ENCODE results near the gene PRSS21.

The PRSS21 gene

GRCh38 chr16:2825906-2826305, 8.9 kb downstream of the PRSS21 start:
- DNase-seq (ENCODE audit: low read depth) = no peak

- DNase-seq (ENCODE audit: low read depth) = no peak
These were observed 9.7 kb downstream of the PRSS21 start for GRCh38 chr16:2826591-2827373.

DNA sequence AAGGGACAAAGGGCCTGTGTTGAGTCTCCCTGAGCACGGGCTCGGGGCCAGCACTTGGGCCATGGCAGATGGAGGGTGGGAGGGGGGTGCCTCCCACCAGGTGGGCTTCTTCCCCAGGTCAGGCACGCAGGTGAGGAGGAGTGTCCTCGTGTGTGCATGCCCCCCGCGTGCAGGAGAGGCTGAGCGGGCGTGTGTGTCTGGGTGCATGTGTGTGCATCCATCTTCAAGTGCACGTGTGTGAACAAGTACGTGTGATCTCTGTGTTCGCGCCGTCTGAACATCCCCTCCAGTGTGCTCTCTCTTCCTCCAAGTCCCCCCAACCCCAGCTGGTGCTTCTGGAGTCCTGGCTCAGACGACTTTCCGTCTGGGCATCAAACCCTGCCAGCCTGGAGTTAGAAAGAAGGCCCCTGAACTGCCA, 10.3 kb downstream of the PRSS21 start:
- DNase-seq (ENCODE audit: low read depth) = no peak

GRCh38 chr16:2827831-2828520, 10.9 kb downstream of the PRSS21 start:
- DNase-seq (ENCODE audit: low read depth) = no peak

DNA sequence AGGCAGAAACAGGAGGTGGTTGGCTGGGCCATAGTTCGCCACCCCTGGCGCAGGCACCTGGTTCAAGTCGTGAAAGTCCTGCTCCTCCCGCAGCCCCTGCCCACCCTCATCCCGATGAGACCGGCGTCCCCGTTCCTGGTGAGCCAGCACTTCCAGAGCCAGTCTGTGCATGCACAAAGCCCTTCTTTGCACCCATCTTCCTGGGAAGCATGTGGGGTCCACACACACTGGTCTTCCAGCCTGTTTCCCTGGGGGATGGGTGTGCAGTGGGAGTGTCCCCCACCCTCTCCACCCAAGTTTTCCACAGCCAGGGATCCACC, 11.4 kb downstream of the PRSS21 start:
- no peak for DNase-seq (ENCODE audit: low read depth)

- no peak for DNase-seq (ENCODE audit: low read depth)
These were observed 11.9 kb downstream of the PRSS21 start for GRCh38 chr16:2828876-2829430.

DNA sequence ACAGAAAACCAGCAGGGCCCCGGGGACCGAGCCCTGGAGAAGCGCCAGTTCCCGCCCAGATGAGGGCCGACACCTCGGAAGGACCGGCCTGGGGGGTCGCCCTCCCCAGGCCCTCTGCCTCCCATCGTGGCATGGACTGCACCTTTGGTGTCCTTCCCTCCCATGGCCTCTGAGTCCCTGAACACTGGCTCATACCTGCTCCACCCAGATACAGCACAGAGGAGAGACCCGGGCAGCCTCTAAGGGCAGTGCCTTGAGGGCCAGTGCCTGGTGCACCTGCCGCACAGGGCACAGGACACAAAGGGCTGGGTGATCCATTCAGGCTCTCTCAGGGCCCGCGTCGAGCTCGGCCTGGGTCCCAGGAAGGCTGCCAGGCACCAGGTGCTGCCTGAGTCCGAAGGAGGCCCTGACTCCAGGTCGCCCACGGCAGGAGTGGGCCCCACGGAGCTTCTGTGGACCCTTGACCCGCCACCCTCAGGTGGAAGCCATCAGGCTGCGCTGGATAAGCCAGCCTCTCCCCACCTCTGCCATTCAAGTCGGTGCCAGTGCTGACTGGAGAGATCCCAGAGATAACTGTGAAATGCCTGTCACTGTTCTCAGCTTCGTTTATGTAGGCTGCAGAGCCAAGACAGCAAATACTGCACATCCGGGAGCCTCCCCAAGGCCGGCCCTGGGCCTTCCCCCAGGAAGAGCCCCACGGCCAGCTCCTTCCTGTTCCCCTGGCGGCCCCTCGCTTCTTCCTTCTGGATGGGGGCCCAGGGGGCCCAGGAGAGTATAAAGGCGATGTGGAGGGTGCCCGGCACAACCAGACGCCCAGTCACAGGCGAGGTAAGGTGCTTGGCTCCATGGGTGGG, 12.7 kb downstream of the PRSS21 start, which contains the start of gene ZG16B:
Gene ZG16B (plus strand): TSS at position 803 of the 854 bp plus-strand sequence. CDS start 139 bp downstream, outside the sequence.
- no peak for DNase-seq (ENCODE audit: low read depth)

DNA sequence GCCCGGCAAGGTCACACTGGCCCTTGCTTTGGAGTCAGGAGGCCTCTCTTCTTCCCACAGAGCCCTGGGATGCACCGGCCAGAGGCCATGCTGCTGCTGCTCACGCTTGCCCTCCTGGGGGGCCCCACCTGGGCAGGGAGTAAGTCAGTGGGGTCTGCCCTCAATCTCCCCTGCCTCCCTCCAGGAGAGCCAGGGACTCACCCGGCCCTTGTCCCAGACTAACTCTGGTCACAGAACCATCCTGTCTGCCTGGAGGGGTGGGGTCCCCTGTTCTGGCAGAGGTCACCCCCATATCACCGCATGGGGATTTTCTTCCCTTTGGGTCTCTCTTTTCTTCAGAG, 13.3 kb downstream of the PRSS21 start:
- no peak for DNase-seq (ENCODE audit: low read depth)

- DNase-seq (ENCODE audit: low read depth) = no peak
These were observed 14.2 kb downstream of the PRSS21 start for GRCh38 chr16:2831203-2831602.

DNA sequence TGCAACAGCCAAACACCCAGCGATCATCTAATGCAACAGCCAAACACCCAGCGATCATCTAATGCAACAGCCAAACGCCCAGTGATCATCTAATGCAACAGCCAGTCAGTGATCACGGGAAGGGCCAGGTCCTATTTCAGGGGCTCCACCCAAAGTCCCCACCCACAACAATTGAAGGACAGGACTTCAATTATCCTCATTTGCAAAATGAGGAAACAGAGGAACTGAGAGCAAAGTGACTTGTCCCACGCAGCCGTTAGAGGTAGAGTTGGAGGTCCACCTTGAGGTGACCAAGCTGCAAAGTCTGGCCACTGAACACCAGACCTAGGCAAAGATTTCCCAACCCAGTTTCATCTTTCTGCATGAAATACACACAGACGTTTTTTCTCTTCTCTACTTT, 16.7 kb downstream of the PRSS21 start:
- DNase-seq (ENCODE audit: low read depth) = no peak

DNA sequence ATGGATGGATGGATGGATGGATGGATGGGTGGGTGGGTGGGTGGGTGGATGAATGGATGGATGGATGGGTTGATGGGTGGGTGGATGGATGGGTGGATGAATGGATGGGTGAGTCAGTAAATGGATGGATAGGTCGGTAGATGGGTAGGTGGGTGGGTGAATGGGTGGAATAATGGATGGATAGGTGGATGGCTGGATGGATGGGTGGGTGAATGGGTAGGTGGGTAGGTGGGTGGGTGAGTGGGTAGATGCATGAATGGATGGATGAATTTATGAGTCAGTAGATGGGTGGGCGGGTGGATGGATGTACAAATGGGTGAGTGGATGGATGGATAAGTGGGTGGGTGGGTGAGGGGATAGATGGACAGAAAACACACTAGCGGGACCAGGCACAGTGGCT, 17.9 kb downstream of the PRSS21 start:
- DNase-seq (ENCODE audit: low read depth) = no peak

DNA sequence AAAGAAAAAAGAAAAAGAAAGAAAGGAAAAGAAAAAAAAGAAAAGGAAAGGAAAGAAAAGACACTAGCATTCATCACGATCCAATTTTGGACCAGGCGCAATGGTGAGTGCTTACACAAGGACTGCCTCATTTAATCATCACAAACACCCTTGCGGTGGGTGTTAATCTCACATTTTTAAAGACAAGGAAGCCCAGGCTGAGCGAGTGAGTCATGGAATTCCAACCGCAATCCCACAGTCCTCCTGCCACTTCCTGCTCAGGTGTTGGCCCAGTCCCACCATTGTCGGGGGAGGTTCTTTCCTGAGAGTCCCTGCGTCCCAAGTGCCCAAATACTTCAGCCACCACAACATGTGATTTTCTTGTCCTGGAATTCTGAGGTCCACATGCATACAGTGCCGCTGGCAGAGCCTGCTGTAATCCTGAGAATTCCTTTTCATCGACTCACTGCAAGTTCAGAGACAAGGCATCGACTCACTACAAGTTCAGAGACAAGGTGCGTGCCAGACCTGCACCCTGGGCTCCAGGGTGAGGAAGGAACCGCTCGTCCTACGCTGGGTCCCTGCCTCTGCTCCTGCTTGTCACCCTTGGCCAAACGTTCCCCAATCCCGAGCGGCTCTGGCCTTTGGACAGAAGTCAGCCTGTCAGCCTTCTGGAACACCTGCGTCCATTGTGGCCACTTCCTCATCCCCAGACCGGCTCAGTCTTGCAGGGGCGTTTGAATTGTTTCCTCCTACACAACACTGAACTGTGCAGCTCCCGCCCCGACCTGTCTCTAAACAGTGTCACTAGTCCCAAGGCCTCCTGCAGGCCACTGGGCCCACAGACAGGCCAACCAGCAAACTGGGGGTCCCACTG, 18.8 kb downstream of the PRSS21 start:
- no peak for DNase-seq (ENCODE audit: low read depth)

DNA sequence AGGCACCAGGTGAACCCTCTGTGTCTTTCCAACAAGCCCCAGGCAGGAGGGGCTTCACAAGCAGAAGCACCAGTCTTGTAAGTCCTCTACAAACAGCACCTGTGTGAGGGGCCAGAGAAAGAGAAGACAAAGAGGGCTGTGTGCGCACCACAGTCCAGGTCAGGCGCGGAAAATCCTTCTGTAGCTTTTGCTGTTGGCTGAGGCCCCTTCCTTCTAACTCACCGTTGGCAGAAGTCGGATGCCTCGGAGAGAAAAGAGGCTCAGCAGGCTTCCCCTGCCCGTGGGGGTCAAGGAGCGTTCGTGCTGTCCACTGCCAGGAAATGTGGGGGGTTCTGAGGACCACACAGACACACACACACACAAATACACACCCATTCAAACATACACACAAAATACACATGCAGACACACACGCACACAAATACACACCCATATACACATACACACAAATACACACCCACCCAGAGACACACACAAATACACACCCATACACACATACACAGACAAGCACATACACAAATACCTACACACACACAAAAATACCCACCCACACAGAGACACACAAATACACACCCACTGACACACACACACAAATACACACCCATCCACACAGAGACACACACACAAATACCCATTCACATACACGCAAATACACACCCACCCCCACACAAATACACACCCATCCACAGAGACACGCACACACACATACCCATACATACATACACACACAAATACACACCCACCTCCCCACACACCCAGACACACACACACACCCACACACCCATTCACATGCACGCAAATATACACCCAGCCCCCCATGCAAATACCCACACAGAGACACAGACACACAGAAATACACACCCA, 19.8 kb downstream of the PRSS21 start:
- DNase-seq (ENCODE audit: low read depth) = no peak

DNA sequence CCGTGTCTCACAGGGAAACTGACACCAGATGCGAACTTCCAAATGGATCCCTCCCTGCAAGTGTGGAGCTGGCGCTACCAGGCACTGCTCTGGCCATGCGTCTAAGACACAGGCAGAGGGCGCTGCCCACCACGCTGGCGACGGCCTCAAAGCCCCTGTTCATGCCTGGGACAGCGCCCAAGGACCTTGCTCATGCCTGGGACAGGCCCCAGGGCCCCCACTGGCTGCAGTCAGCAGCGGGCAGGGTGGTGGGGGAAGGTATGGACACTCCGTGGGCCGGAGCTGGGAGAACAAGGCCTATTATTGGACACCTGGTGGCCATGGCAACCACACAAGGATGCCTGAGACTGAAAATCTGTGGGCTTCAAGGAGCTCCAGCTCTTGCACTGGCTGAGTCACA, 21.9 kb downstream of the PRSS21 start:
- no peak for DNase-seq (ENCODE audit: low read depth)

DNA sequence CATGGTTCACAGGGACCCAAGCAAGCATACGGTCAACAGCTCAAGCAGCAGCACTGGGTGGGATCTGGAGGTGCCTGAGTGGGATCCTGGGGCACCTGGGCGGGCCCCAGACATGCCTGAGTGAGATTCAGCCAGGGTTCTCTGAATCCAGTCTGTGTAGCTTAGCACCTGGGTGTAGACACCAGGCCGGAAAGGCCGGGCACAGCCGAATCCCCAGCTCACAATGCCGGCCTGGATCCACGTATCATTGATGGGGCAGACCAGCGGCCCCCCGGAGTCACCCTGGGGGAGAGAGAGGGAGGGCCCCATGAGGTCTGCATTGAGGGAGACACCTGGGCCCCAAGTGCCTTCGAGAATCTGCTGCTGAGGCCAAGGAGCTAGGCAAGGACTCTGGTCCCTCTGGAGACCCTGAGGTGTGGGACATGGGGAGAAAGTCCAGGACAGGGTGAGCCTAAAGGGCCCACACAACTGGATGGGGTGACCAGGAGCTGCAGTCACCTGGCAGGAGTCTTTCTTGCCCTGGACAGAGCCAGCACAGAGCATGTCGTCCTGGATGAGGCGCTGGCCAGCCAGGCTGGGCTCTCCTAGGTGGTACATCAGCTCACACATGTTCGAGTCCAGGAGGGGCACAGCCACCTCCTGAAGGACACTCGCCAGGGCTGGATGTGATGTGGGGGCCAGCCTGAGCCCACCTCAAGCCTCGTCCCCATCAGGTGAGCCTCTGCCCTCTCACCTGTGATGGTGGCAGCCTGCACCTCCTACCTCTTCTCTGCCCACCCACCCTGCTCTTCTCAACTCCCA, 22.8 kb downstream of the PRSS21 start:
- no peak for DNase-seq (ENCODE audit: low read depth)

DNA sequence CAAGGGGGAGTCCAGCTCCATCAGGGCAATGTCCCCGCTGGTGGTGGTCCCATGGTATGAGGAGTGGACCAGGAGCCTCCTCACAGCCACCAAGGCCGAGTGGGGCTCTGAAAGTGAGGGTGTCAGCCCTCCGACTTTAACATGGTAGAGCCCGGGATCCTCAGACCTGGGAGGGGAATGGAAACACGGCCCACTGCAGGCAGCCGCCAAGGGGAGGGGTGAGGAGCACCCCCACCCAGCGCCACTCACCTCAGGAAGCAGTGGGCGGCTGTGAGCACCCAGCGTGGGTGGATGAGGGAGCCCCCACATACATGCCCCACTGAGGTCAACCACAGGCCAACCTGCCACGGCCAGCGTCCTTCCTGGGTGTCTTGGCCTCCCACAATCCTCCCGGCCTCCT, 23.9 kb downstream of the PRSS21 start:
- no peak for DNase-seq (ENCODE audit: low read depth)

DNA sequence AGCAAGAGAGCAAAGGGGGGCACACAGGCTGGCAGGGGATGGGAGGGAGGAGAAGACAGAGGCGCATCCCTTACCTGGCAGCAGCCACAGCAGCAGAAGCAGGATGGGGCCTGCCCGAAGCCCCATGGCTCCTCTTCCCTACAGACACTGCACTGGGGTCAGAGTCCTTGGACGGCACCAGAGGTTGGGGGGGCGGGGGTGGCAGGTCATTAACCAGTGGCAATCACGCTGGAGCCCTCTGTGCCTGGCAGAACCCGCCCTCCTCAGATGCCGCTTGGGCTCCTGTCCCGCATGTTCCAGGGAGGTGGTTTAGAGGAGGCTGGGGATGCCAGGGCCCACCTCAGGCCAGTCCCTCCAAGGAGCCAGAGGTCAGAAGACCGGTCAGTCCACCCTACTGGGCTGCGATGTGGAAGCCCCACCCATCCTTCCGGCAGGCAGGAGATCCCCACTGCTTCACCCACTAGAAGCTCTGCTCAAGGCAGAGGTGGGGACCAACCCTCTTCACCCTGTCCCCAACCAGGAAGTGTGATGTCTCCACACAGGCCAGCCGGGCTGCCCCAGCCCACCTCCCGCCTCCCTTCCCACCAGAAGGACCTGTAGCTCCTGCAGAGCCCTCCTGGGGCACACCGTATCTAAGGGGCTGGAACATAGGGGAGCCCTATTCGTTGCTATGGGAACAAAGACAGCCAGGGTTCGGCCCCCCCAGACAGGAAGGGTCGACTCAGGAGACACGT, 24.7 kb downstream of the PRSS21 start:
- no peak for DNase-seq (ENCODE audit: low read depth)

- peak; percentile 76 for DNase-seq (ENCODE audit: low read depth)
These were observed 25.4 kb downstream of the PRSS21 start for GRCh38 chr16:2842340-2843000.

- DNase-seq (ENCODE audit: low read depth) = no peak
These were observed 26.5 kb downstream of the PRSS21 start for GRCh38 chr16:2843526-2843925.

Data from stimulated activated CD8-positive, alpha-beta memory T cell treated with anti-CD3 and anti-CD28 coated beads, Interleukin-15, amount 100 ng/mL, for 24 hours (primary cell).